Thoracic aorta (tissue), 2 donors: ENCODE results near the gene TCEAL5. TPM values are rescaled to one million over a fixed set of nuclear protein-coding genes. Genes with fewer than 3 reads are reported as not detected.

Source experiments
- ATAC-seq: fragments of 150-250 bp; one replicate; pipeline ENCODE4 v1.8.0; 2017; ENCODE audit warnings: low read depth; ENCODE audit not compliant: insufficient number of reproducible peaks, low FRiP score
- DNase-seq: peaks from one replicate; pipeline ENCODE4 v3.0.0-alpha.2; 2020; ENCODE audit warnings: low spot score
- H3K27ac ChIP-seq, 2 donors: fragments of 200-600 bp; sonication (generic); 1 replicate in 1 of 2; 2 replicates in 1 of 2; pipeline ENCODE4 v1.5.1; 2016; ENCODE audit warnings: mild to moderate bottlenecking in 2 of 2, moderate library complexity in 2 of 2
- H3K27me3 ChIP-seq: fragments of 200-600 bp; sonication (generic); replicated peaks from 2 replicates; pipeline ENCODE4 v1.6.0; 2016; ENCODE audit warnings: mild to moderate bottlenecking; ENCODE audit not compliant: insufficient read depth
- H3K36me3 ChIP-seq: fragments of 200-600 bp; sonication (generic); one replicate; pipeline ENCODE4 v1.5.1; 2016
- H3K4me1 ChIP-seq, 2 donors: fragments of 200-600 bp; sonication (generic); 1 replicate in 1 of 2; 2 replicates in 1 of 2; pipeline versions ENCODE4 v1.5.1 to v1.6.0; 2016; ENCODE audit warnings: low read depth in 2 of 2, mild to moderate bottlenecking in 1 of 2; ENCODE audit not compliant: control insufficient read depth in 1 of 2
- H3K4me3 ChIP-seq: fragments of 200-600 bp; sonication (generic); 2 replicates; pipeline ENCODE4 v1.5.1; 2016; ENCODE audit warnings: mild to moderate bottlenecking
- H3K9me3 ChIP-seq: fragments of 200-600 bp; sonication (generic); 2 replicates; pipeline ENCODE4 v1.5.1; 2016
- CTCF ChIP-seq: fragments of 200-600 bp; sonication (generic); IDR thresholded peaks from one replicate; pipeline ENCODE4 v1.5.1; 2019; ENCODE audit warnings: antibody characterized with exemption
- total RNA-seq, 2 donors: library from RNA; depleted of rRNA; stranded (reverse); fragments of >200 nt; gene quantifications; one replicate each; pipeline versions ENCODE4 v1.1.0 to v1.2.3, GENCODE V29; 2016

The TCEAL5 gene
- total RNA-seq, 2 donors from 2014 or later: 1.2 TPM; not detected in 1

GRCh38 chrX:103258275-103258674 is 18.3 kb downstream of the TCEAL5 start:
- Histone ChIP-seq H3K27ac (no peak overlapping the region), H3K4me3 (no peak overlapping the region), H3K27me3 (no peaks in the 10 kb centered on the region), H3K4me1 (no peaks in the 10 kb centered on the region), H3K36me3 (no peaks in the 10 kb centered on the region), H3K9me3 (no peaks in the 10 kb centered on the region)
- TF ChIP-seq CTCF: no peak
- DNase-seq (no peak), ATAC-seq (no peak)

DNA sequence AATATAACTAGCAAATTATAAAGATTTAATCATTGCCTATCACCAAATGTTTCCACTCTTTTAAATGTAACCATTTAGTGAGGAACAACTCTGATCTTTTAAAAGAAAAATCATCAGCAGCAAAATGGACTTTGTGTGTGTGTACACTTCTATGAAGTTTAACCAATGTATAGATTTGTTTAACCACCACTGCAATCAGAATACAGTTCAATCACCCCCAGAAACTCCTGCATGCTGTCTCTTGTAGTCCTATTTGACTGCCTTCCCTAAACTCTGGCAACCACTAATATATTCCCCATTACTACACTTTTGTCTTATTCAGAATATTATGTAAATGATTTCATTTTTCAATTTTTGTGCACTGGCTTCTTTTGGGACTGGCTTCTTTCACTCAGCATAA is 19.9 kb downstream of the TCEAL5 start:
- Histone ChIP-seq H3K27ac (no peak overlapping the region), H3K4me3 (no peak overlapping the region), H3K9me3 (no peaks in the 10 kb centered on the region), H3K4me1 (no peaks in the 10 kb centered on the region), H3K36me3 (no peaks in the 10 kb centered on the region), H3K27me3 (no peaks in the 10 kb centered on the region)
- no peak for TF ChIP-seq CTCF
- no peak for ATAC-seq
- no peak for DNase-seq

DNA sequence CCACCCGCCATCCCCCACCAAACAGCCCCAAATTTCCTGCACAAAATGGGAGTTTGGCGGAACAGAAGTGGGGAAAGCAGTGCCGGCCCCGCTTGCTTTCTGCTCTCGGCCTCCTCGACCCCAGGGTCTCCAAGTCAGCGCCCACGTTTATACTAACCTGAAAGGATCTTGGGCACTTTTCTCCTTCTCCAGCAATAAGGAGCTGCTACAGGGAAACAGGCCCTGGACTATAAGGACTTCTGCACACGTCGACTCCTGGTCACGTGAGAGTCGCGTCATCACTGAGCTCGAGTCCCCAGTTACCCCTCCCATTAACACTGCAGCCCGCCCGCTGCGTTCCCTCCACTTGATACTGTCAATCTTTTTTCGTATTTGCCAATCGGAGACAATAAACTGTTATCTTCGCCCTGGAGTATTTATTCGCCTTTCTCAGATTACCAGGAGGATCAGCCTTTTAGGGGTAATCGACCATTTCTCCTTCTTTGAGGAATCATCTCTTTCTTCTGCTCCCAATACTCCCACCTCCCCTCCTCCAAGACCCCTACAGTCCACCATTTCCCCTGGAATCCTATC is 21.5 kb downstream of the TCEAL5 start, which contains the start of gene TCEAL8:
Gene TCEAL8 (minus strand): TSS at position 235 of the 573 bp plus-strand sequence. CDS start 1,176 bp downstream, outside the sequence.
- ATAC-seq: peak; percentile 94
- H3K27me3 ChIP-seq: no peaks in the 10 kb centered on the region
- peak; percentile 25 for DNase-seq
- H3K27ac ChIP-seq: peak within 1 kb of the TSS; percentile 84 to 89
- H3K4me3 ChIP-seq: peak within 1 kb of the TSS; percentile 88
- no peak for TF ChIP-seq CTCF
- no peaks in the 10 kb centered on the region for H3K36me3 ChIP-seq
- H3K9me3 ChIP-seq: no peaks in the 10 kb centered on the region
- no peaks in the 10 kb centered on the region for H3K4me1 ChIP-seq

DNA sequence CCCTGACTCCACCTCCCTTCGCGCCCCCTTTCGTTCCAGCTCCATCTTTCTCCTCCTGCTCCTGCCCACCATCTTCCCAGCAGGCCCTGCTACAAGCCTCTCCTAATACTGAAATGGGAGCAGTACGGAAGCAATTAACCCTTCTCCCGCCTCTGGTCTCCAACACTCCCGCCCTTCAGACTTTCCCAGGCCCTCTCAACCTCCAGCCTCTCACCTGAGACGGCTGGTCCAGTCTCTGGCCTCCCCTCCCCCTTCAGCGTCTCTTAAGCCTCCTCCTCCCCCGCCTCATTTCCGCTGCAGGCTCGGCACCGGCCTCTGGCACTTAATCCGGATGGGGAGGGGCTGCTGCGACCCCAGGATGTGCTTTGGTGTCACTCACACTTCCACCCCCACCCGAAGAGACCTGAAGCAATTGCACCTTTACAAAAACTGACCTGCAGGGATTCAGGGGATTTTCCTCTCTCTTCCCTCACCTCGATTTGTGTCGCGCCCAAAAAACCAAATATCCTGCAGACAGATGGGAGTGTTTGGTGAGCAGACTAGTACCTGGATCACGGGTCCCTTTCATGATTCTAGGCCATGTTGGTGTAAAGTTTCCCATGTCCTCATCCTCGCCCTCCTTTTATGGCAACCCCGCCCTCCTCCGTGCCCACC is 22.3 kb downstream of the TCEAL5 start:
- H3K27me3 ChIP-seq: no peaks in the 10 kb centered on the region
- no peak for DNase-seq
- no peak for TF ChIP-seq CTCF

DNA sequence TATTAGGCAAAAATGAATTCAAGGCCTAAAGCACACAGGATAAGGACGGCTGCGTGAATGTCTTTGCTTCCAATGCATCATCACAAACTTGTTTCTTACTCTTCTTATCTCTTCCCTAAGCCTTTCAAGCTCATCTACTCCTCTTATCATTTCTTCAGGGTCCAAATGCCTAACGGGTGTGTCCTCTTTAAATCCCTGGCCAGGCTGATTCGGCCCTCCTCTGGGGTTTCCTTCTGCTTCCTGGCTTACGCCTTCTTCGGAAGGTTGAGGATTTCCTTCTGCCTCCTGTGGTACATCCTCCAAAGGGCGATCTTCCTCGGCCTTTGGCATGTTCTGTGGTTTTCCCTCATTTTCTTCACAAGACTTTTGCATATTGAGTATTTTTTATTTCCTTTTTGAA is 22.9 kb downstream of the TCEAL5 start:
- ATAC-seq: no peak
- Histone ChIP-seq H3K27me3 (no peaks in the 10 kb centered on the region), H3K36me3 (no peaks in the 10 kb centered on the region), H3K4me1 (no peaks in the 10 kb centered on the region), H3K9me3 (no peaks in the 10 kb centered on the region), H3K4me3 (peak overlapping the region; percentile 88), H3K27ac (peak overlapping the region; percentile 84 to 89)
- no peak for TF ChIP-seq CTCF
- no peak for DNase-seq

More for the DNA sequence above, 22.3 kb downstream of the TCEAL5 start:
- no peak for ATAC-seq
- Histone ChIP-seq H3K27ac (peak overlapping the region; percentile 84 to 89), H3K36me3 (no peaks in the 10 kb centered on the region), H3K4me1 (no peaks in the 10 kb centered on the region), H3K4me3 (peak overlapping the region; percentile 88), H3K9me3 (no peaks in the 10 kb centered on the region)
